ENCODE data around the gene PRAC1. TPM values are rescaled to one million over a fixed set of nuclear protein-coding genes. Genes with fewer than 3 reads are reported as not detected.

The PRAC1 gene
- total and polyA plus RNA-seq, 11 donors, result not detected

DNA sequence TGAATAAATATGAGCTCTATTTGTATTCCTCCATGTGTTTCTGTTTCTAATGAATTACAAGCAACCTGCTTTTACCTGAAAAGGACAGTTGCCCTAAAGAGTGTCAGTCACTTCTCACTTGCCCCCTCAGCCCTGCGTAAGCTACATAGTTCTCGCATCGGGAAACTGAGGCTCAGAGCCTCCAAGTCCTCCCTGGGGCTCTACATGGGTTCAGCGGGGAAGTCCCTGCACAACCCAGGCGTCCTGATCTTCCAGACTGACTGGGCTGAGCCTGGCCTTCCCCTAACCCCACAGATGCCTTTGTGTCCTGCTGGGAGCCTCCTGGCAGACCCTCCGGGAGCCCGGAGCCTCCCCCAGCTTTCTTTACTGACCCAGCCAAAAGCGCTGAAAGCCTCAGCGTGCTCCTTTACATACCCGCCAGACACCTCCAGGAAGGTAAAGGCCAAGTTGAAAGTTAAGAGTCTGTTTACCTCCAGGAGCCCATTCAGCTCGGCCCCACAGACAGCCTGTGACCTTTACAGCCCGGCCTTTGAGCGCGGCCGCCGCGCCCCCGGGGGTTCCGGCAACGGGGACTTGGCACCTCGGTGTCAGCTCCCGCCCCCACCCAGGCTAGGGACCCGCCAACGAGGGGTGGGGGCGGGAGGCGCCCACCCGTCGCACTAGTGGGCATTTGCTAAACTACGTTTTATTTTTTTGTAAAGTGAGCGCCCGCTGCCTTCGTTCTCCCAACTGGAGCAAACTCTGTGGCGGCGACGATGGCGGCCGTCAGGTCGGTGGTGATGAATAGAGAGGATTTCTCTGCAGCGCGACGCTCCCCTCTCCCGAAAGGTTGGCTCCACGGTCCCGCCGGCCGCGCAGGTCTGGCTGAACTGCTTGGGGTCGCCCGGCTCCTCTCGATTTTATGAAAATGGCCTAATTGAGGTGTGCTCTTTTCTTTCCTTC lies 10.6 kb upstream of the PRAC1 start:
- intact Hi-C loops (cut with DNase I), result loop anchor here in 1 of 10 donors (10.0 kb wide), 1 partner anchor 262 kb away; the partner anchor contains the start of gene IGF2BP1
- no peak overlapping the region for H3K4me3 ChIP-seq
- WGBS, 4 donors, result 2 to 3% (median 3%) methylated on average over 40 to 50 of the region's 50 CpGs
- no peak for TF ChIP-seq POLR2A (IDR thresholded peaks at IDR 0.05)
- TF ChIP-seq, protein P1, sequence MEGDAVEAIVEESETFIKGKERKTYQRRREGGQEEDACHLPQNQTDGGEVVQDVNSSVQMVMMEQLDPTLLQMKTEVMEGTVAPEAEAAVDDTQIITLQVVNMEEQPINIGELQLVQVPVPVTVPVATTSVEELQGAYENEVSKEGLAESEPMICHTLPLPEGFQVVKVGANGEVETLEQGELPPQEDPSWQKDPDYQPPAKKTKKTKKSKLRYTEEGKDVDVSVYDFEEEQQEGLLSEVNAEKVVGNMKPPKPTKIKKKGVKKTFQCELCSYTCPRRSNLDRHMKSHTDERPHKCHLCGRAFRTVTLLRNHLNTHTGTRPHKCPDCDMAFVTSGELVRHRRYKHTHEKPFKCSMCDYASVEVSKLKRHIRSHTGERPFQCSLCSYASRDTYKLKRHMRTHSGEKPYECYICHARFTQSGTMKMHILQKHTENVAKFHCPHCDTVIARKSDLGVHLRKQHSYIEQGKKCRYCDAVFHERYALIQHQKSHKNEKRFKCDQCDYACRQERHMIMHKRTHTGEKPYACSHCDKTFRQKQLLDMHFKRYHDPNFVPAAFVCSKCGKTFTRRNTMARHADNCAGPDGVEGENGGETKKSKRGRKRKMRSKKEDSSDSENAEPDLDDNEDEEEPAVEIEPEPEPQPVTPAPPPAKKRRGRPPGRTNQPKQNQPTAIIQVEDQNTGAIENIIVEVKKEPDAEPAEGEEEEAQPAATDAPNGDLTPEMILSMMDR (IDR thresholded peaks at IDR 0.05), result no peak
- H3K4me1 ChIP-seq, result peaks cover 0 to 23% (median 7%) of the 10 kb centered on the region in 12 donors
- no peak overlapping the region for H3K27ac ChIP-seq
- H3K27me3 ChIP-seq, result peaks cover 54 to 100% (median 98%) of the 10 kb centered on the region in 9 donors
- DNase-seq (no peak), ATAC-seq (no peak)
- H3K9me3 ChIP-seq, result no peaks in the 10 kb centered on the region
- no peaks in the 10 kb centered on the region for H3K36me3 ChIP-seq

GRCh38 chr17:48731355-48731754 lies 9.0 kb upstream of the PRAC1 start:
- H3K9me3 ChIP-seq, result no peaks in the 10 kb centered on the region
- intact Hi-C loops (cut with DNase I), result loop anchor here in 1 of 10 donors (10.0 kb wide), 1 partner anchor 263 kb away; the partner anchor contains the start of gene IGF2BP1
- H3K4me1 ChIP-seq, result peaks cover 0 to 23% (median 7%) of the 10 kb centered on the region in 12 donors
- no peak for ATAC-seq
- no peak for TF ChIP-seq POLR2A (IDR thresholded peaks at IDR 0.05)
- TF ChIP-seq, protein P1 (IDR thresholded peaks at IDR 0.05), result no peak
- no peak overlapping the region for H3K27ac ChIP-seq
- no peaks in the 10 kb centered on the region for H3K36me3 ChIP-seq
- H3K27me3 ChIP-seq, result peaks cover 62 to 100% (median 99%) of the 10 kb centered on the region in 9 donors
- H3K4me3 ChIP-seq, result no peak overlapping the region
- DNase-seq, result no peak

GRCh38 chr17:48730240-48730550 lies 7.9 kb upstream of the PRAC1 start:
- Histone ChIP-seq H3K36me3 (no peaks in the 10 kb centered on the region), H3K4me3 (no peak overlapping the region), H3K4me1 (peaks cover 0 to 27% (median 8%) of the 10 kb centered on the region in 12 donors), H3K9me3 (no peaks in the 10 kb centered on the region), H3K27me3 (peaks cover 71 to 100% (median 100%) of the 10 kb centered on the region in 9 donors), H3K27ac (no peak overlapping the region)
- 33 to 37% (median 34%) methylated on average over 3 of the region's 3 CpGs for WGBS, 4 donors
- ATAC-seq (no peak), DNase-seq (no peak)
- TF ChIP-seq, protein P1 (IDR thresholded peaks at IDR 0.05), result no peak
- TF ChIP-seq POLR2A (IDR thresholded peaks at IDR 0.05), result no peak
- intact Hi-C loops (cut with DNase I), result loop anchor here in 1 of 10 donors (10.0 kb wide), 1 partner anchor 265 kb away; the partner anchor contains the start of gene IGF2BP1
